ENCODE data around the gene MINDY4.

Gene MINDY4

GRCh38 chr7:30771174-30771879 lies at the start of gene MINDY4:
MINDY4 (plus strand) TSS chr7:30771417; CDS start chr7:30771494, 77 bp downstream.
- peak; percentile 56 for DNase-seq

GRCh38 chr7:30722187-30722586 lies 49.0 kb upstream of the MINDY4 start:
- no peak for DNase-seq

- no peak for DNase-seq
Observed at GRCh38 chr7:30722671-30723070, 48.5 kb upstream of the MINDY4 start.

GRCh38 chr7:30723776-30724175 lies 47.4 kb upstream of the MINDY4 start:
- no peak for DNase-seq

GRCh38 chr7:30726296-30727006 lies 44.8 kb upstream of the MINDY4 start:
- no peak for DNase-seq

- peak; percentile 73 to 79 for DNase-seq
Observed at GRCh38 chr7:30727061-30727945, 43.9 kb upstream of the MINDY4 start.

- no peak for DNase-seq
Observed at GRCh38 chr7:30728591-30729100, 42.6 kb upstream of the MINDY4 start.

GRCh38 chr7:30729642-30730041 lies 41.6 kb upstream of the MINDY4 start:
- DNase-seq: no peak

GRCh38 chr7:30730097-30730496 lies 41.1 kb upstream of the MINDY4 start:
- DNase-seq: no peak

GRCh38 chr7:30730996-30731395 lies 40.2 kb upstream of the MINDY4 start:
- no peak for DNase-seq

- no peak for DNase-seq
Observed at GRCh38 chr7:30731581-30731980, 39.6 kb upstream of the MINDY4 start.

GRCh38 chr7:30732606-30733005 lies 38.6 kb upstream of the MINDY4 start:
- no peak for DNase-seq

GRCh38 chr7:30733216-30733615 lies 38.0 kb upstream of the MINDY4 start:
- no peak for DNase-seq

GRCh38 chr7:30733691-30734090 lies 37.5 kb upstream of the MINDY4 start:
- no peak for DNase-seq

- DNase-seq: no peak
Observed at GRCh38 chr7:30734497-30734896, 36.7 kb upstream of the MINDY4 start.

GRCh38 chr7:30735631-30736030 lies 35.6 kb upstream of the MINDY4 start:
- no peak for DNase-seq

GRCh38 chr7:30736291-30736690 lies 34.9 kb upstream of the MINDY4 start:
- no peak for DNase-seq

GRCh38 chr7:30738026-30738915 lies 32.9 kb upstream of the MINDY4 start:
- DNase-seq: no peak

GRCh38 chr7:30739691-30740090 lies 31.5 kb upstream of the MINDY4 start:
- no peak for DNase-seq

GRCh38 chr7:30740417-30741181 lies 30.6 kb upstream of the MINDY4 start:
- peak; percentile 75 to 82 for DNase-seq

GRCh38 chr7:30741289-30741688 lies 29.9 kb upstream of the MINDY4 start:
- DNase-seq: no peak

All from Kasumi-1 (cell line).